ENCODE results near the gene FUT2.
"Not testable (repeated sequence)": the region's sequence is repeated elsewhere in the genome, so short reads cannot be mapped to it uniquely, and the experiment has no call there.

The FUT2 gene

DNA sequence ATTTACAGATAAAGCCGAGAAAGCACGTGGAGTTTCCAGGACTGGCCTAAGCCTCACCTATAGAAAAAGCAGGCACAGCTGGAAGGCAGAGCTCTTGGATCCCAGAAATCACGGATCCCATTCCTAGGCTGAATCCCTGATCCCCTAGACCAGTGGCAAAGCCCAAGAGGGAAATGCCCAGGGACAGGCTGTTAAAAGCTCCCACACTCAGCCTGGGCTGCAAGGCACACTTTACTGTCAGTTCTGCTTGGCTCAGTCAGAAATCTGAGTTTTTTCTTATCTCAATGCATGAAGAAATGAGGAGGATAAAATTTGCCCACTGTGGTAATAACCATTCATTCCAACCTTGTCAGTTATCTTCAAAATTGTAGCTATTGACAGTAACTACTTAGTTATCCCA lies 8.0 kb upstream of the FUT2 start:
- no peak for DNase-seq (ENCODE audit: low spot score)
- Histone ChIP-seq H3K27ac (no peak overlapping the region), H3K4me3 (no peak overlapping the region)
- TF ChIP-seq, protein P1, sequence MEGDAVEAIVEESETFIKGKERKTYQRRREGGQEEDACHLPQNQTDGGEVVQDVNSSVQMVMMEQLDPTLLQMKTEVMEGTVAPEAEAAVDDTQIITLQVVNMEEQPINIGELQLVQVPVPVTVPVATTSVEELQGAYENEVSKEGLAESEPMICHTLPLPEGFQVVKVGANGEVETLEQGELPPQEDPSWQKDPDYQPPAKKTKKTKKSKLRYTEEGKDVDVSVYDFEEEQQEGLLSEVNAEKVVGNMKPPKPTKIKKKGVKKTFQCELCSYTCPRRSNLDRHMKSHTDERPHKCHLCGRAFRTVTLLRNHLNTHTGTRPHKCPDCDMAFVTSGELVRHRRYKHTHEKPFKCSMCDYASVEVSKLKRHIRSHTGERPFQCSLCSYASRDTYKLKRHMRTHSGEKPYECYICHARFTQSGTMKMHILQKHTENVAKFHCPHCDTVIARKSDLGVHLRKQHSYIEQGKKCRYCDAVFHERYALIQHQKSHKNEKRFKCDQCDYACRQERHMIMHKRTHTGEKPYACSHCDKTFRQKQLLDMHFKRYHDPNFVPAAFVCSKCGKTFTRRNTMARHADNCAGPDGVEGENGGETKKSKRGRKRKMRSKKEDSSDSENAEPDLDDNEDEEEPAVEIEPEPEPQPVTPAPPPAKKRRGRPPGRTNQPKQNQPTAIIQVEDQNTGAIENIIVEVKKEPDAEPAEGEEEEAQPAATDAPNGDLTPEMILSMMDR (IDR thresholded peaks at IDR 0.05) = no peak

DNA sequence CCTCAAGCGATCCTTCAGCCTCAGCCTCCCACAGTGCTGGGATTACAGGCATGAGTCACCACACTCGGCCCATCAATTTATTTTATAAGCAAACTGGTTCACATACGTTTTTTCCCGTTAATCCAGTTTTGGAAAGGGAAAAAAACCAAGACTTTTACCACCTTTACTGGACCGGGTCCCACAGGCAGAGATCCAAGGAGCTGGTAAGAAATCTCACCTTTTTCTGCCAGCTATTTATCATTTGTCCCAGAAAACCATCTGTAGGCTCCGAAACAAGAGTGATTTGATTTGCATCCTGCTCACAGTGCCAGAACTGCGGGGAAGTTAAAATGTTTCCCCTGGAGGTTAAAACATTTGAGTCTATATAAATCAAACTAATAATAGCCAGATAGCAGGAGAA lies 6.3 kb upstream of the FUT2 start:
- TF ChIP-seq, protein P1 (IDR thresholded peaks at IDR 0.05) = no peak
- Histone ChIP-seq H3K4me3 (no peak overlapping the region), H3K27ac (no peak overlapping the region)
- no peak for DNase-seq (ENCODE audit: low spot score)

DNA sequence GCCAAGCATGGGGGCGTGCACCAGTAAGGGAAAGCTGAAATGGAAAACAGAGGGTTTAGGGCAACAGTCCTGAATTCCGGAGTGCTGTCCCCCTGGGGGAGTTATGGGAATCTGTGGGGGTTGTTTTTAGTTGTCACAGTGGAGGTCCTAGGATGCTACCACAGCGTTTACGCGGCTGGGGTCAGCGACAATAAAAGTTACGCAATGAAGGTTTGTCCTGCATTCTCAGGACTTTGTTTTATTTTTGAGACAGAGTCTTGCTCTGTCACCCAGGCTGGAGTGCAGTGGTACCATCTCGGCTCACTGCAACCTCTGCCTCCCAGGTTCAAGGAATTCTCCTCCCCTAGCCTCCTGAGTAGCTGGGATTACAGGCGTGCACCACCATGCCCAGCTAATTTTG lies 2.1 kb upstream of the FUT2 start:
- DNase-seq (ENCODE audit: low spot score); H3K27ac ChIP-seq; H3K4me3 ChIP-seq: not testable (repeated sequence)

DNA sequence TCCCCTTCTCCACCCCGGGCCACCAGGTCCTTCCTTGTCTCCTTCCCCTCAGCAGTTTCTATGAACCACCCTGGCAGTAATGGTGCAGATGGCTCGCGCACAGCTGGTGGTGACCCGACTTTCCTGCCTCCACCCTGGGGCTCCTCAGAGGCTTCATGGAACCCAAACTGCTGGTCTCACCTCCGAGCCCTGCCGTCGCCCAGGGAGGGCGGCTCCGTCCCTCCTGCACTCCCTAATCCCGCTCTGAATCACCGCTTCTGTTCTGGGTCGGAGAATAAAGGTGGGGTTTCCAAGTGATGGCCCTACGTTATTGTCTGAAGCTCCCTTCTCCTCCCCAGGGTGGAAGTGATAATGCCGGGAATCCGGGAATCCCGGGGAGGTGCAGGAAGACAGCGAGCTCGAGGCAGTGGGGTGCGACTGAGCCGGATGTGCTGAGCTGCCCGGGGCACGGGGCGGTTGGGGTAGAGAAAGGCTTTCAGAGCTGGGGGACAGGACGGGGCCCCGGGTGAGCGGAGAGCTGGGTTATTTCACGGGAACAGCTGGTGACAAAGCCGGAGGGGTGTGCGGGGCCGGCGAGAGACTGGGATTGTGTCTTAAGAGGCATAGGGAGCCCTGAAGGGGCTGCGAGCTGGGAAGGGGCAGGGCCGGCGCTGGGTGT lies 711 bp downstream of the FUT2 start:
- H3K27ac ChIP-seq = peak overlapping the region in 1 of 2 donors; percentile 41
- TF ChIP-seq, protein P1 (IDR thresholded peaks at IDR 0.05) = no peak
- H3K4me3 ChIP-seq = peak overlapping the region; percentile 53
- no peak for DNase-seq (ENCODE audit: low spot score)

- Histone ChIP-seq H3K27ac (no peak overlapping the region), H3K4me3 (no peak overlapping the region)
- TF ChIP-seq, protein P1 (IDR thresholded peaks at IDR 0.05) = no peak
- no peak for DNase-seq (ENCODE audit: low spot score)
These were observed 2.3 kb downstream of the FUT2 start for GRCh38 chr19:48698046-48698445.

DNA sequence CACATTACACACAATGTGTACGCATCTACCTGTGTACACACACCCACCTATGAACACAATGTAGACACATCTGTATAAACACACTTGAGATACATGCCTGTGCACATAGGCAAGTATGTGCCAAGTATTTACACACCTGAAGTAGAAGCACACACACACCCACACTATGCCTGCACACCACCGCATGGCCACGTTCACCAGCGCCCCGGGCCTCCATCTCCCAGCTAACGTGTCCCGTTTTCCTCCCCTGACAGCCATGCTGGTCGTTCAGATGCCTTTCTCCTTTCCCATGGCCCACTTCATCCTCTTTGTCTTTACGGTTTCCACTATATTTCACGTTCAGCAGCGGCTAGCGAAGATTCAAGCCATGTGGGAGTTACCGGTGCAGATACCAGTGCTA lies 6.9 kb downstream of the FUT2 start:
- DNase-seq (ENCODE audit: low spot score) = no peak
- TF ChIP-seq, protein P1 (IDR thresholded peaks at IDR 0.05) = no peak
- no peak overlapping the region for H3K27ac ChIP-seq

DNA sequence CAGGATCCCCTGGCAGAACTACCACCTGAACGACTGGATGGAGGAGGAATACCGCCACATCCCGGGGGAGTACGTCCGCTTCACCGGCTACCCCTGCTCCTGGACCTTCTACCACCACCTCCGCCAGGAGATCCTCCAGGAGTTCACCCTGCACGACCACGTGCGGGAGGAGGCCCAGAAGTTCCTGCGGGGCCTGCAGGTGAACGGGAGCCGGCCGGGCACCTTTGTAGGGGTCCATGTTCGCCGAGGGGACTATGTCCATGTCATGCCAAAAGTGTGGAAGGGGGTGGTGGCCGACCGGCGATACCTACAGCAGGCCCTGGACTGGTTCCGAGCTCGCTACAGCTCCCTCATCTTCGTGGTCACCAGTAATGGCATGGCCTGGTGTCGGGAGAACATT lies 7.5 kb downstream of the FUT2 start:
- no peak for DNase-seq (ENCODE audit: low spot score)
- Histone ChIP-seq H3K27ac (no peak overlapping the region), H3K4me3 (no peak overlapping the region)
- TF ChIP-seq, protein P1 (IDR thresholded peaks at IDR 0.05) = no peak

More for the DNA sequence above, 6.9 kb downstream of the FUT2 start:
- H3K4me3 ChIP-seq = no peak overlapping the region
